ENCODE data around the gene DHX8.

DHX8 gene

DNA sequence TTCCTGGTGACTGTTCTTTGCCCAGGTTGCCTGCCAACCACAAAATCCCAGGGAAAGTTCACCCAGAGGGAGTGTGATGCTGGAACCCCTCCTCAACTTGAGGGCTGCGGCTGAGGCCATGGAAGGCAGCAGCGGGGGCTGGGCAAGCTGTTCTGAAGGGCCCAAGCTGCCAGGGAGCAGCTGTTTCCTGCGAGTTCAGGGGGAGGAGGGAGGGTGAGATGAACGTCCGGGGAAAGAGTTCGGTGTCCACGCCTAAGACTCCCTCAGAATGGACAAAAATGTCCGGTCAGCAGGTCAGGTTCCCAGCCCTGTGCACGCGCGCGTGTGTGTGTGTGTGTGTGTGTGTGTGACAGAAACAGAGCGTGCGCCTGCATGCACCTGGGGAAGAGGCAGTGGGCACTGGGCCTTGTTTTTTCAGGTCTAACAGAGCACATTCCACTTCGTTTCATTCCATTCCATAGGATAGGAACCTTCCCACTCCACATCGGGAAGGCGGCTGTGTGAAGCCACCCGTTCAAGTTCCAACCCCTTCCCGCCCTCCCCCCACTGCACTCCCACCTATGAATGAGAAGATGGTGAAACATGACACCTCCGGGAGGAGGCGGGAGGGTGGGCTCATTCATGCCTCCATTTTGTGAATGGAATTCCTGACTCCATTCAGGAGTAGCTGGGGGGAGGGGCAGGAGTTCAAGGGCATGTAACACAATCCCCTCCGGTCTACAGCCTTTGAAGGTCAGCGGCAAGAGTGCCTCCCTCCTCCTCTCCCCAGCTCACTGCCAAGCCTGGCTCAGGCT is 46.7 kb downstream of the DHX8 start:
- no peak overlapping the region for H2AFZ ChIP-seq (ENCODE audit: low read depth, low read length, severe bottlenecking)
- no peak overlapping the region for H3K9ac ChIP-seq (ENCODE audit: low read length)

DNA sequence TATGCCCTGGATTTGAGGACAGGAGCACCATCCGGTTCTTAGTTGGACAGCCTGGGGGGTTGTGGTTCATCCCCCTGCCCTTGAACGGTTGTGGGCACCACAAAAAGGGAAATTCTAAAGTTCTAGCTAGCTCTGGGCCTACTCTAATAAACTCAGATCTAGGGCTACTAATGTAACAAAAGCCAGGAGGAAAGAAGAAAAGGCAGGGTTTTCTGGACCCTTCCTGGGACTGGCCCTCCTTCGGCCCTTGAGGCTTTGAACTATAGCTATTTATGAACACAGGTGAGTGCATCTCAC is 47.3 kb downstream of the DHX8 start:
- Histone ChIP-seq H4K20me1 (ENCODE audit: low read depth, low read length) (no peaks in the 10 kb centered on the region), H3F3A (ENCODE audit: insufficient read depth) (no peaks in the 10 kb centered on the region), H3K9ac (ENCODE audit: low read length) (no peak overlapping the region), H3K79me2 (ENCODE audit: insufficient read depth, low read length) (no peaks in the 10 kb centered on the region), H3K9me3 (ENCODE audit: insufficient read depth, low read length) (no peaks in the 10 kb centered on the region), H3K27me3 (ENCODE audit: low read length) (no peaks in the 10 kb centered on the region), H3K36me3 (ENCODE audit: low read length) (no peaks in the 10 kb centered on the region), H2AFZ (ENCODE audit: low read depth, low read length, severe bottlenecking) (no peak overlapping the region), H3K9me2 (replicated peaks; ENCODE audit: insufficient read depth, low read length) (no peaks in the 10 kb centered on the region), H3K4me3 (ENCODE audit: insufficient read depth, low read length, poor library complexity, severe bottlenecking) (no peak overlapping the region), H3K4me2 (ENCODE audit: low read depth, low read length, poor library complexity, severe bottlenecking) (no peak overlapping the region), H3K27ac (ENCODE audit: low read depth, low read length) (no peak overlapping the region)
- TF ChIP-seq EZH2phosphoT487 (conservative IDR thresholded peaks at IDR 0.05; ENCODE audit: low read length): no peak
- TF ChIP-seq, protein P1, sequence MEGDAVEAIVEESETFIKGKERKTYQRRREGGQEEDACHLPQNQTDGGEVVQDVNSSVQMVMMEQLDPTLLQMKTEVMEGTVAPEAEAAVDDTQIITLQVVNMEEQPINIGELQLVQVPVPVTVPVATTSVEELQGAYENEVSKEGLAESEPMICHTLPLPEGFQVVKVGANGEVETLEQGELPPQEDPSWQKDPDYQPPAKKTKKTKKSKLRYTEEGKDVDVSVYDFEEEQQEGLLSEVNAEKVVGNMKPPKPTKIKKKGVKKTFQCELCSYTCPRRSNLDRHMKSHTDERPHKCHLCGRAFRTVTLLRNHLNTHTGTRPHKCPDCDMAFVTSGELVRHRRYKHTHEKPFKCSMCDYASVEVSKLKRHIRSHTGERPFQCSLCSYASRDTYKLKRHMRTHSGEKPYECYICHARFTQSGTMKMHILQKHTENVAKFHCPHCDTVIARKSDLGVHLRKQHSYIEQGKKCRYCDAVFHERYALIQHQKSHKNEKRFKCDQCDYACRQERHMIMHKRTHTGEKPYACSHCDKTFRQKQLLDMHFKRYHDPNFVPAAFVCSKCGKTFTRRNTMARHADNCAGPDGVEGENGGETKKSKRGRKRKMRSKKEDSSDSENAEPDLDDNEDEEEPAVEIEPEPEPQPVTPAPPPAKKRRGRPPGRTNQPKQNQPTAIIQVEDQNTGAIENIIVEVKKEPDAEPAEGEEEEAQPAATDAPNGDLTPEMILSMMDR (IDR thresholded peaks at IDR 0.05; ENCODE audit: insufficient read depth, low read length, poor library complexity, severe bottlenecking): no peak

More for the DNA sequence above, 46.7 kb downstream of the DHX8 start:
- no peaks in the 10 kb centered on the region for H3K36me3 ChIP-seq (ENCODE audit: low read length)
- H3K9me3 ChIP-seq (ENCODE audit: insufficient read depth, low read length): no peaks in the 10 kb centered on the region
- H3K27me3 ChIP-seq (ENCODE audit: low read length): no peaks in the 10 kb centered on the region
- no peaks in the 10 kb centered on the region for H3F3A ChIP-seq (ENCODE audit: insufficient read depth)
- H4K20me1 ChIP-seq (ENCODE audit: low read depth, low read length): no peaks in the 10 kb centered on the region
- no peaks in the 10 kb centered on the region for H3K9me2 ChIP-seq (replicated peaks; ENCODE audit: insufficient read depth, low read length)
- TF ChIP-seq, protein P1 (IDR thresholded peaks at IDR 0.05; ENCODE audit: insufficient read depth, low read length, poor library complexity, severe bottlenecking): no peak
- no peak for TF ChIP-seq EZH2phosphoT487 (conservative IDR thresholded peaks at IDR 0.05; ENCODE audit: low read length)
- H3K4me2 ChIP-seq (ENCODE audit: low read depth, low read length, poor library complexity, severe bottlenecking): no peak overlapping the region
- H3K27ac ChIP-seq (ENCODE audit: low read depth, low read length): no peak overlapping the region
- no peak overlapping the region for H3K4me3 ChIP-seq (ENCODE audit: insufficient read depth, low read length, poor library complexity, severe bottlenecking)
- H3K79me2 ChIP-seq (ENCODE audit: insufficient read depth, low read length): no peaks in the 10 kb centered on the region

DNA sequence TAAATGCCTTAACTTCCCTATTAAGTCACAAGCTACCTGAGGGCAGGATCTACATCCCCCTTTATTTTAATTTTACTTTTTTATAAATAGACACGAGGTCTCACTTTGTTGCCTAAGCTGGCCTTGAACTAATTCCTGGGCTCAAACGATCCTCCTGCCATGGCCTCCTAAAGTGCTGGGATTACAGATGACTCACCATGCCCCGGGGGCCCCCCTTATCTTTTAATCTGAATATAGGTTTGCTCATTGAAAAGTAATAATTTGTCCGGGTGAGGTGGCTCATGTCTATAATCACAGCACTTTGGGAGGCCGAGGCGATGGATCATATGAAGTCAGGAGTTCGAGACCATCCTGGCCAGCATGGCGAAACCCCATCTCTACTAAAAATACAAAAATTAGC is 48.2 kb downstream of the DHX8 start:
- Histone ChIP-seq H3K9ac (ENCODE audit: low read length) (no peak overlapping the region), H3K36me3 (ENCODE audit: low read length) (no peaks in the 10 kb centered on the region), H3F3A (ENCODE audit: insufficient read depth) (no peaks in the 10 kb centered on the region), H3K9me3 (ENCODE audit: insufficient read depth, low read length) (no peaks in the 10 kb centered on the region), H3K9me2 (replicated peaks; ENCODE audit: insufficient read depth, low read length) (no peaks in the 10 kb centered on the region), H3K4me2 (ENCODE audit: low read depth, low read length, poor library complexity, severe bottlenecking) (no peak overlapping the region), H3K79me2 (ENCODE audit: insufficient read depth, low read length) (no peaks in the 10 kb centered on the region), H3K27ac (ENCODE audit: low read depth, low read length) (no peak overlapping the region), H4K20me1 (ENCODE audit: low read depth, low read length) (no peaks in the 10 kb centered on the region), H2AFZ (ENCODE audit: low read depth, low read length, severe bottlenecking) (no peak overlapping the region), H3K27me3 (ENCODE audit: low read length) (no peaks in the 10 kb centered on the region), H3K4me3 (ENCODE audit: insufficient read depth, low read length, poor library complexity, severe bottlenecking) (no peak overlapping the region)
- TF ChIP-seq EZH2phosphoT487 (conservative IDR thresholded peaks at IDR 0.05; ENCODE audit: low read length): no peak
- TF ChIP-seq, protein P1 (IDR thresholded peaks at IDR 0.05; ENCODE audit: insufficient read depth, low read length, poor library complexity, severe bottlenecking): no peak
